T47D (cell line): ENCODE data around the gene INTS12.
"Not testable (repeated sequence)": the region's sequence is repeated elsewhere in the genome, so short reads cannot be mapped to it uniquely, and the experiment has no call there.

ENCODE experiments used
- DNase-seq, 2 experiments: peaks; one replicate each; pipeline versions ENCODE4 v3.0.0 to v3.0.0-alpha.2; 2011 to 2012; ENCODE audit warnings: low read depth in 1 of 2, low spot score in 1 of 2
- JUND ChIP-seq: IDR thresholded peaks from 2 replicates; pipeline ENCODE4 v1.6.1; 2012; ENCODE audit warnings: low read depth
- in situ Hi-C: cut with HindIII; loops from 2 replicates; pipeline ENCODE4 v1.10.0; 2016; ENCODE audit warnings: low sequenced_read_pairs, low pct_unique_long_range_greater_than_20kb

Gene INTS12, protein sequence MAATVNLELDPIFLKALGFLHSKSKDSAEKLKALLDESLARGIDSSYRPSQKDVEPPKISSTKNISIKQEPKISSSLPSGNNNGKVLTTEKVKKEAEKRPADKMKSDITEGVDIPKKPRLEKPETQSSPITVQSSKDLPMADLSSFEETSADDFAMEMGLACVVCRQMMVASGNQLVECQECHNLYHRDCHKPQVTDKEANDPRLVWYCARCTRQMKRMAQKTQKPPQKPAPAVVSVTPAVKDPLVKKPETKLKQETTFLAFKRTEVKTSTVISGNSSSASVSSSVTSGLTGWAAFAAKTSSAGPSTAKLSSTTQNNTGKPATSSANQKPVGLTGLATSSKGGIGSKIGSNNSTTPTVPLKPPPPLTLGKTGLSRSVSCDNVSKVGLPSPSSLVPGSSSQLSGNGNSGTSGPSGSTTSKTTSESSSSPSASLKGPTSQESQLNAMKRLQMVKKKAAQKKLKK

DNA sequence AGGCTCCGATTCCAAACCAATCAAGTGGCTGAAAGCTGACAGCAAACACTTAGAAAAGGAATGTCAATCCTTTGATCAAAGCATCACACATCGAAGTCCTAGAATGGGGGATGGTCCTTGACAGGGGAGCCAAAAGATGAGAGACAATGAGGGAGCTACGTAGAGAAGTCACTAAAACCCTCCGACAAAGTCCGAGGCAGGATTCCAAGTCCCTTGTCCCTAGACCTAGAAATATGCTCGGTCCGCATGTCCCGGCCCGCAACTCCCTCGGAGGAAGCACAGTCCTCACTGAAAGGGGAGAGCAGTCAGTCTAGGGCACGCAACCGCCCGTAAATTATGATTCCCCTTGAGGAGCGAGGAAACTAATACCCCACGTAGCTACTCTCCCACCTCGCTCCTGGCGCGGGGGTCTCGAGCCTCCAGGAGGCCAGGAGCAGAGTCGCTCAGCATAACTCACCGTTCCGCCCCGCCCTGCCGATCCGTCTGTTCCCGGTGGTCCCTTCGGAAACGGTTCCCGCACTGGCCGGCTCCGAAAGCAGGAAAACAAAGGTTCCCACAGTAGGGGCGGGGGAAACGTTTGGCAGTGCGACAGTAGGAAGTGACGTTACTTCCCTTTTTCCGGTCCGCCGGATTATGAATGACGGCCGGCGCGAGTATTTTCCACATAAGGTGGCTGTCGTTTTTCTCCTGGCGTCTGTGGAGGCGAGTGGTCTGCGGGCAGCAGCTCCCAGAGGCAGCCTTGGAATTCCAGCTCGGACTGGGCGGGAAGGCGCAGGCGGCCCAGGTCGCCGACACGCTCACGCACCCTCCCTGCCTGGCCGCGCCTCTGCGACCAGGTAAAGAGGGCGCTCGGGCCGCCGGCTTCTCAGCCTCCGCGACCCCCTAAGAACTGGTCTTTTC, at the start of gene INTS12, which contains the start of gene GSTCD:
TSS of gene INTS12 (minus strand) at position 509 of the 900 bp plus-strand sequence. CDS start 8,684 bp downstream, outside the sequence.
TSS of gene GSTCD (plus strand) at position 604 of the 900 bp plus-strand sequence. CDS start 8,830 bp downstream, outside the sequence.
- no peak for TF ChIP-seq JUND
- peak; percentile 39 to 93 for DNase-seq
- in situ Hi-C loops: no loop called here

DNA sequence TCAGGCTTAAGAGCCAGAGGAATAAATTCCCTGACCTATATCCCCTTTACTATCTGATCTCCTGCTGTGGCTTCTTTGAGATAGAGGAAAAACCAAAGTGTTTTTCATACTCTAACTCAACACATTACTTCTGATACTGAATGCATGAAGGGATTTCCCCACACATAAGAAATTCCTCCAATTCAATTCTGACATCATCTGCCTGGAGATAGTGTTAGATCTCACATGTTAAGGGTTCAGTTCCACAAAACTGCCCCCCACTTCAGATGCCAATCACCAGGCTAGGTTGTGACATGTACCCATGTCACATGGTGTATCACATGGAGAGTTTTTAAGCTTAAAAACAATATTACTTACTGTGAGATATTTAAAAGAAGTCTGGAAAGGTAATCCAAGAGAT, 46.9 kb upstream of the INTS12 start:
- in situ Hi-C loops: no loop called here
- no peak for DNase-seq
- no peak for TF ChIP-seq JUND

DNA sequence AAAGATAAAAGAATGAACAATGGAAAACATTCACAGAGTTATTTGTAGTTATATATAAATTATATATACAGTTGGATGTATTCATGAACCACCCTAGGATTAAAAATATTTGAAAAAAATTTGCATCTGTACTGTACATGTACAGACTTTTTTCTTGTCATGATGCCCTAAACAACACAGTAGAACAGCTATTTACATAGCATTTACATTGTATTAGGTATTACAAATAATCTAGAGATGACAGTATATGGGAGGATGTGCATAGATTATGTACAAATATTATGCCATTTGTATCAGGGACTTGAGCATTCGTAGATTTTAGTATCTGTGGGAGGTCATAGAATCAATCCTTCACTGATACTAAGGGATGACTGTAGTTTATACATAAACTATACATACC, 44.9 kb upstream of the INTS12 start:
- in situ Hi-C loops: no loop called here
- DNase-seq: no peak
- no peak for TF ChIP-seq JUND

DNA sequence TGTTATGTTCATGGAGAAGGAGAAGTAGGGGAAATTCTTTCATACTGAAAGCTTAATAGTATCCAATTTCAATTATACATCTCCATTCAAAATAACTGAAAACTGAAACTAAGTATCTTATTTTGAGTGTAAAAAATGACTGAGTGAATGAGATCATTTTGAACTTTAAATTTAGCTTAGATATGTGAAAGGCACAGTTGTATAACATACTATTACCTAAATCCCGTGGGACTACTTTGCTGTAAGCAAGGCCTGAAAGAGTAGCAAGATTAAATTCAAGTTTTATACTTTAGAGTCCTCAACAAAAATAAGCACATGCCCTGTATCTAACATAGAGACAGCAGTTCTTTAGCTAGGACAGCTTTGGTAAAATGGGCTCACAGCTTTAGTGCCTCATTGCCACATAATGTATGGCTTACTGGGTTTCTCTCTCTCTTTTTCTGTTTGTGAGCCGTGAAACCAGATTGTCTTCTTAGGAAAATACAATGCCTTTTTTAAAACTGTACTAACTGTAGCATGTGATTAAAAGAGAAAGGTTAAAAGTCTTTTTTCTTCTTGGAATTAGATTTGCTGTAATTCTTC, 43.3 kb upstream of the INTS12 start:
- in situ Hi-C loops: no loop called here
- no peak for TF ChIP-seq JUND
- no peak for DNase-seq

DNA sequence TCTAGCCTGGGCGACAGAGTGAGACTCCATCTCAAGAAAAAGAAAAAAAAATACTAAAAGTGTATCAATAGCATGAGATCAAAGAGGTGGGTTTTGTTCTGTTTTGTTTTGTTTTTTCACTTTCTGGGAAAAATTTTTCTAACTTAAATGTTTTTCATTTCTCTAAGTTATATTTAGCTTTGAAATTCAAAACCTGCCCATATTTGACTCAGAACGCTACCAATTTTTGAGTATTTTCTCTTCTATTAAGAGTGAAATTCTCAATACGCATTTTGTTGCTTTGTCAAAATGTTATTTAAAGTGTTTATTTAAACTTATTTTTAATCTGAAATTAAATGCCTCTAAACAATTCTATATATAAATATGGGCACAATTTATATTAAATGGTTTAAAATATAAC, 39.7 kb upstream of the INTS12 start:
- TF ChIP-seq JUND: no peak
- in situ Hi-C loops: no loop called here
- no peak for DNase-seq

DNA sequence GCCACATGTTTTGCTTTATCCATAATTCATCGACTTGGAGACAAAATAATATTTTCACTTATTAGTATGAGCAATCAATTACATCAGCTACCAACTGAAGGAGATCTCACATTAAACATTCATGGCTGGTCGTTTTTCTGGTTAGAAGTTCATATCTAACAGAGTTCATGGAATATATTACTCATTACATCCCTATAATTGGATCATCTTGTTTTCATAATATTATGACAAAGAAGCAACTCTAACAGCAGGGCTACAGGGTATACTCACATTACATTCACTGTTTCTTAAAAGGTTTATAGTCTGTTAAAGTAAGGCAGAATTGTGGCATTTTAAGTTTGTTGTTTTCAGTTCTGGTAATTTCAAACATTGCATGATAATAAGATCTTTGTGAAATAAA, 33.1 kb upstream of the INTS12 start:
- in situ Hi-C loops: no loop called here
- DNase-seq: no peak
- no peak for TF ChIP-seq JUND

DNA sequence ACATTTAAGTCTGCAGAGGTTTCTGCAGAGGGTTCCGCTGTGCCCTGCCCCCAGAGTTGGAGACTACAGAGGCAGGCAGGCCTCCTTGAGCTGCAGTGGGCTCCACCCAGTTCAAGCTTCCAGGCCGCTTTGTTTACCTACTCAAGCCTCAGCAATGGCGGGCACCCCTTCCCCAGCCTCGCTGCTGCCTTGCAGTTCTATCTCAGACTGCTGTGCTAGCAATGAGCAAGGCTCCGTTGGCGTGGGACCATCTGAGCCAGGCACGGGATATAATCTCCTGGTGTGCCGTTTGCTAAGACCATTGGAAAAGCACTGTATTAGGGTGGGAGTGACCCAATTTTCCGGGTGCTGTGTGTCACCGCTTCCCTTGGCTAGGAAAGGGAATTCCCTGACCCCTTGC, 26.7 kb upstream of the INTS12 start:
- in situ Hi-C loops, DNase-seq: not testable (repeated sequence)

DNA sequence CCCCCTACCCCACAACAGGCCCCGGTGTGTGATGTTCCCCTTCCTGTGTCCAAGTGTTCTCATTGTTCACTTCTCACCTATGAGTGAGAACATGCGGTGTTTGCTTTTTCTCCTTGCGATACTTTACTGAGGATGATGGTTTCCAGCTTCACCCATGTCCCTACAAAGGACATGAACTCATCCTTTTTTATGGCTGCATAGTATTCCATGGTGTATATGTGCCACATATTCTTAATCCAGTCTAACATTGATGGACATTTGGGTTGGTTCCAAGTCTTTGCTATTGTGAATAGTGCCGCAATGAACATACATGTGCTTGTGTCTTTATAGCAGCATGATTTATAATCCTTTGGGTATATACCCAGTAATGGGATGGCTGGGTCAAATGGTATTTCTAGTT, 21.4 kb upstream of the INTS12 start:
- in situ Hi-C loops, DNase-seq: not testable (repeated sequence)

DNA sequence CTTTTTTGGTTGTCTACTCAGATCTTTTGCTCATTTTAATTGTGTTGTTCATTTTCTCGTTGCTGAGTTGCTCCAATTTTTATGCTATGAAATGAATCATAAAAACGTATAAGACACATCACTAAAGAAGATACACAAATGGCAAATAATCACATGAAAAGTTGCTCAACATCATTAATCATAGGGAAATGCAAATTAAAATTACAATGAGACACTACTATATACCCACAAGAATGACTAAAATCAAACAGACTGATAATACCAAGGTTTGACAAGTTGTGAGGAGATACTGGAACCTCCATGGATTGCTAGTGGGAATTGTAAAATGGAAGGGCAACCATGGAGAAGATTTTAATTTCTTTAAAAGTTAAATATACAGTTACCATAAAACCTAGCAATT, 17.1 kb upstream of the INTS12 start:
- in situ Hi-C loops: no loop called here
- no peak for DNase-seq
- no peak for TF ChIP-seq JUND

DNA sequence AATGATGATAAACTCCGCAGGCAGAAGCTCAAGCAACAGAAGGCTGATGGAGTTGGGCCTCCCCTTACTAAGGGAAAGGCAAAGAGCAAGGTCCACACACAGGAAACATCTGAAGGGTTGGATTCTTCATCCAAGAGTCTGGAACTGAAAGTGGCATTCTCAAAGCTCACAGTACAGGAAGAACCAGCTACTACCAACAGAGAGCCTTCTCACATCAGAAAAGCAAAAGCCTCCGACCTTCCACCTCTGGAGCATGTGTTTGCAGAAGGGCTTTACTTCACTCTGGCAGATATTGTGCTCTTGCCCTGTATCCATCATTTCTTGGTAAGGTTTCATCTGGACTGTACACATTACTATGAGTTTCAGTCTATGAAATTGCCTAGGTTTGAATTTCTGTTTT, 10.7 kb upstream of the INTS12 start:
- no peak for TF ChIP-seq JUND
- in situ Hi-C loops: no loop called here
- no peak for DNase-seq

DNA sequence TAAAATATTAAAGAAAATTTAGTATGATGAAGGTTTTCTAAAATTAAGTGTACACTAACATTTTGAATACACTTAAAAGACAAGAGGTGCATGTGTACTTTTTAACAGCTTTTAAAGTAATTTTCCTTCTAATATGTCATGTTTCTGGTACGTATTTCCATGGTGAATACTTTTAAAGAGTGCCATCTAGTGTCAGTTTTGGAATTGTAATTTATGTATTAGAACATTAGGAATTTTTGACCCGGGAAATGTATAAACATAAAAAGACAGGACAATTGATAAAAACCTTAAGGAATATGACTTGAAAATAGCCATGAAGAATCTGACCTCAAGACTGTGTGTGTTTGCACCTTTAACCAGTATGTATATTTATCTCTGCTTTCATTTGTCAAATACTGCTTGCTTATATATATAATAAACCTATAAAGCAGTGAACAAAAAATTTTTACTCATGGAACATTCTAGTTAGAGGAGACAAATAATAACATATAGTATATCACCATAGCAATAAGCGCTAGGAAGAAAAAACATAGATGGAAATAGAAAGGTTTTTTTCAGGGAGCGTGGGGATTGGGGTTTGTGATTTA, 7.3 kb upstream of the INTS12 start:
- in situ Hi-C loops: no loop called here
- peak in 1 of 2 experiments; percentile 36 for DNase-seq

DNA sequence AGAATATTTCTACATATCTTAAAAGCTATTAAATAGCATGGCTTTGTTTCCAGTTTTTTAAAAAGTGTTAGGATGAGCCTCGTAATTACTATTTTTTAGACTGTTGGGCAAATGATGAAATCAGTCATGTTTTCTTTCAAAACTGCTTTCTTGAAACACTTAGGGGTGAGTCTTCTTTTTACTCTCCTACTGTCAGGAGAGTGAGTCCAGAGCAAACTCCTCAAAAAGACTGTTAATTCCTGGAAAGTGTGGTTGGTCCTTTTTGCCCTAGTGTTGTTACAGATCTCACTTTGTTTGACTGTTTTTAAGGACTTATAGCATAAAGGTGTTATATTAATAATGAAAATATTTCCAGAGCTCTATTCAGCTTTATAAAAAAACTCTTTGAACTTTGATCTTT, 6.4 kb upstream of the INTS12 start:
- in situ Hi-C loops: no loop called here
- DNase-seq: no peak
- no peak for TF ChIP-seq JUND

More for the DNA sequence above, 7.3 kb upstream of the INTS12 start:
- TF ChIP-seq JUND: no peak

DNA sequence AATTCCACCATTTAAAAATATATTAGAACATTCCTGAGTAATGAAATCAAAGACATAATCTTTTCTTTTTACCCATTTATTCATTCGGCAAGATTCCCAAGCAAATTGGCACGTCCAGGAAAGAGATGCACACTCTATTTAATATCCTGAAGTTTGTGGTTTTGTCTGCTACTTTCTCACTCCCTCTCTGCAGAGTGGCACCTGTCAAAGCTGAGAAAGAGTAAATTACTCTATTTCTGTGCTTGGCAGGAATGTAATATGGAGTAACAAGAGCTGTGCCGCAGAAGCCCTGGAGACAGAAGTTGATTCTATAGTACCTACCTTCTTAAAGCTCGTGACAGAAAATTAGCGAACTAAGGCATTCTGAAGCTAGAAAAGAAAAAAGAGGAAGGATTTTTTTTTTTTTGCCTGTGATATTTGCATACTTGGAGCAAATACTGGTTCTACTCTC, 5.6 kb upstream of the INTS12 start:
- in situ Hi-C loops: no loop called here
- no peak for TF ChIP-seq JUND
- DNase-seq: peak in 1 of 2 experiments; percentile 17
